HFF-Myc (cell line): Measurements from ENCODE around the gene CTNNA3.

Experiments used
- DNase-seq: peaks from one replicate; pipeline ENCODE4 v3.0.0-alpha.2; 2011; ENCODE audit warnings: low read depth; ENCODE audit errors: extremely low read depth
- H3K4me3 ChIP-seq: replicated peaks from 2 replicates; pipeline ENCODE4 v1.5.1; 2011; ENCODE audit warnings: low read depth, mild to moderate bottlenecking, control low read depth, low read length
- CTCF ChIP-seq: IDR thresholded peaks from 2 replicates; pipeline ENCODE4 v1.5.1; 2012; ENCODE audit warnings: mild to moderate bottlenecking, low read depth, low read length, control low read depth; ENCODE audit errors: missing control alignments

CTNNA3 gene

GRCh38 chr10:67114945-67115344 is 581.0 kb downstream of the CTNNA3 start:
- no peak for DNase-seq
- H3K4me3 ChIP-seq: no peak overlapping the region
- no peak for TF ChIP-seq CTCF

DNA sequence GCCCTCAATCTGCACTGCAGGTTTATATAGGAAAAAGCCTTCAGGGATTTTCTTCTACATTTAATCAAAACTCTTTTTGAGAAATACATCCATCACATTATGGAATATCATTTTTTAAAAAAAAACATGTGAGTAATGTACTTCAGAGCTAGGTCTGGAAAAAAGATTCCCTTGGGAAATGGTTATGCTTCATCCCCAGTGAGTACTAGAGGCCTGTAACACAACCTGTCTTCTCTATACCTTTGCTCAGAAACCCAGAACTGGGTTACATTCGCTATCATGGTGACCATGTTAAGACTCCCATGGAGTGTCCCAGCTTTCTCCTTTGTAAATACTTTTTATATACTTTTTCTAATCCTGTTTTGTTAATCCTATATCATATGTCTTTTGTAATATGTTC is 583.2 kb downstream of the CTNNA3 start:
- no peak for TF ChIP-seq CTCF
- no peak overlapping the region for H3K4me3 ChIP-seq
- no peak for DNase-seq

DNA sequence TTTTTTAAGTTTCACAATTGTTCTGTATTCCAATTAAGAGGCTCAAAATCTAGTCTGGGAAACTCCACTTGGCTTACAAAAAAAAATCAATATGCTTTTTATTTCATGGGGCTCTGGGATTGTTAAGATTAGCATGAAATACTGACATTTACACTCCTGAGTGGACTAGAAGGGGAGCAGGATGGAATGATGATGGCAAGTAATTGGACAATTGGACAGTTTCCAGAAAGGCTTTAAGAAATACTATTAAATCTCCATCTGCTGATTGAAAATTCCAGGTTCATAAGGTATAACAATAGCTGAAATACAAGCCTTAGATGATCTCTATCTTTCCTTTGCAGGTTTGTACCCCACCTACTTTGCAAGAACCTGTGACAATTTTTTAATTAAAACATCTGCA is 585.7 kb downstream of the CTNNA3 start:
- DNase-seq: no peak
- TF ChIP-seq CTCF: no peak
- H3K4me3 ChIP-seq: no peak overlapping the region

GRCh38 chr10:67107670-67108069 is 588.3 kb downstream of the CTNNA3 start:
- DNase-seq: no peak
- TF ChIP-seq CTCF: no peak
- no peak overlapping the region for H3K4me3 ChIP-seq

DNA sequence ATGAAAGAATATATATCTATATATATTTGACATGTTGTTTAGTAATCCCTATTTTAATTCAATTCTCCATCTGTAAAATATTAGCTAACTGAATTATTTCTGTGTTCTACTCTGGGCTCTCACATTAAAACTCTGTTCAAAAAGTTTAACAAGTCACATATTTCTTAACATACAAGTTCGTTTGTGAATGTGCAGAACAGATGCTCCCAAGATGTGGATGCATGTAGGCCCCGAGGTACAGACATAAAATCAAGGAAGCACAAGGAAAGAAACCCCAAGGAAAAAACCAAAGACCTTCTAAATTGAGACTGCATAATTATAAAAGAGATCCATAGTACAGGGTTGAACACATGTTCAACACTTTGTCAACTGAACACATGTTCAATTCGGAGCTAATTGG is 595.0 kb downstream of the CTNNA3 start:
- no peak for TF ChIP-seq CTCF
- H3K4me3 ChIP-seq: no peak overlapping the region
- no peak for DNase-seq

DNA sequence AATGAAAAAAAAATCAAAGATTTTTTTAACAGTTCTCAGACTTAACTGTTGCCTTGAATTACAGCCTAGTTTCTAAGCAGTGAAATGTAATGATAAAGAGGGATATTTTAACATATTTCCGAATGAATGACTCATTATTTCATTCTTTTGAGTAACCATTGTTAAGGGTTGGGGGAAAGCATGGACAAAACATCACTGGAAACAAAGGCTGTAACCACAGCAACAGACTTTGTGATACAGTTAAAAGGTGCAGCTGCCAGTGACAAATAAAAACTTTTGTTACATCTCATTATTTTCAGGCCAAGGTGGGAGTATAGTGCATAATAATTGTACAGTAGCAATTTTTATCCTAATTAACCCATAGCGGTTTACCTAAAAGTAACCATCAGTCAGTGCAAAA is 597.5 kb downstream of the CTNNA3 start:
- no peak for TF ChIP-seq CTCF
- DNase-seq: no peak
- H3K4me3 ChIP-seq: no peak overlapping the region

DNA sequence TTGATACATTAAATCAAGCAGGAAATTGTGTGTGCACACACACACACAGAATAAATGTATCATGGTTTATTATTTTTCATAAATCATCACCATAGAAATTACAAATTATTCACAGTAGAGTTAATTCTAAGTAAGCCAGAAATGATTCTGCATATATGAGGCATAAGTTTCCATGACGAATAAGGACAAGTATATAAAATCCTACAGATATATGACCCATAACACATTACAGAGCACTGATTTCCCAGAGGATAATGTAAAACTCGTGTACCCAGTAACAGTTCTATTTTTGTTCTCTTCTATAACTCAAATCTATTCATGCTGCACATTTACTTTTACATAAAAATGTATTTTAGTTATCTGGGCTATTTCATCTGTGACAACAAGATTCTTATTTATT is 600.5 kb downstream of the CTNNA3 start:
- DNase-seq: no peak
- no peak for TF ChIP-seq CTCF
- no peak overlapping the region for H3K4me3 ChIP-seq
